GM08714 (cell line): Measurements from ENCODE around the gene EXOSC3.
"Not testable (repeated sequence)": the region's sequence is repeated elsewhere in the genome, so short reads cannot be mapped to it uniquely, and the experiment has no call there.

Source experiments
- H3K4me3 ChIP-seq: fragments of 200-500 bp; sonication (Bioruptor generic); 2 replicates; pipeline ENCODE4 v1.5.1; 2014; ENCODE audit warnings: mild to moderate bottlenecking, low read length, inconsistent platforms
- ZNF274 ChIP-seq: IDR thresholded peaks from 2 replicates; pipeline ENCODE4 v1.6.1; 2012; ENCODE audit warnings: mild to moderate bottlenecking, low read depth, low read length

The EXOSC3 gene

DNA sequence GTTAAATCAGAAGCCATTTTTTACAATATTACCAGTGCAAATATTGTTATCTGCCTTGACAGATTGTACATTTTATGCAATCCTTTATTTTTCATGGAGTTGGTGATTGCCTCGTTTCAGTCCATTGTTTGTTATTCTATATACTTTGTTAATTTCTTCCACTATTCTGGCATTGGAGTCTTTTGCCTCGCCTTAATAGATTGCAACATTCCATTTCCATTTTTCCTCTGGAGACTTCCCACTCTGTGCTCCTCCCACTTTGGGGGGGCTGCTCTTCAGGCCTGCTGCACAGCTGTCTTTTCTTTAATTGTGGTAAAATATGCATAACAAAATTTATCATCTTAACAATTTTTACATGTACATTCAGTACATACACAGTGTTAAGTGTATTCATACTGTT is 11.4 kb upstream of the EXOSC3 start:
- H3K4me3 ChIP-seq, result no peak overlapping the region
- no peak for TF ChIP-seq ZNF274

DNA sequence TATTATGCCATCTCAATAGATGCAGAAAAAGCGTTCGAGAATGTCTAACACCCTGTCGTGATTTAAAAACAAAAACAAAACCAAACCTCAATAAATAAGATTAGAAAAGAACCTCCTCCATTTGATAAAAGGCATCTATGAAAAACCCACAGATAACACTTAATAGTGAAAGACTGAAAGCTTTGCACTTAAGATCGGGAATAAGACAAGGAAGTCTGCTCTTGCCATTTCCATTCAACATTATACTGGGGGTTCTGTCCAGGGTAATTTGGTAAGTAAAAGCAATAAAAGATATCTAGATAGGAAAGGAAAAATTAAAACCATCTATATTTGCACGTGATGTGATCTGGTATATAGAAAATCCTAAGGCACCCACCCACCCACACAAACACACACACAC is 7.3 kb upstream of the EXOSC3 start:
- H3K4me3 ChIP-seq, result no peak overlapping the region
- no peak for TF ChIP-seq ZNF274

DNA sequence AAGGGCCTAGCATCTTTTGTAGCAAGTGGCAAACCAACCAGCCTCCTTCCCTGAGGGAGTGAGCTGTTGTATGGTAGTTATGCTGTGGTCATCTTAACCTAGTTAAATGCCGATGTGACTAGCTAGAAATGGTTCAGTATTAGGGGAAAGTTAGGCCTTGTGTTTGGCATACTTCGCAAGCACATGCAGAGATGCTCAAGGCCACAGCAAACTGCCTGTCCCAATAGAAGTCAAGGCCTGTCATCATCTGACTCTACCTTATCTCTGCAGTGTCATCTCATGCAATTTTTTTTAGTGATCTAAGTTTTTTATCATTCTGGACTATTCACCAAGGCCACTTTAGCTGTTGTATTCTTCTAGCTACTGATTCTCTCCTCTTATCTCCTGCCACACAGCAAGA is 5.2 kb upstream of the EXOSC3 start:
- TF ChIP-seq ZNF274, result no peak
- H3K4me3 ChIP-seq, result no peak overlapping the region

DNA sequence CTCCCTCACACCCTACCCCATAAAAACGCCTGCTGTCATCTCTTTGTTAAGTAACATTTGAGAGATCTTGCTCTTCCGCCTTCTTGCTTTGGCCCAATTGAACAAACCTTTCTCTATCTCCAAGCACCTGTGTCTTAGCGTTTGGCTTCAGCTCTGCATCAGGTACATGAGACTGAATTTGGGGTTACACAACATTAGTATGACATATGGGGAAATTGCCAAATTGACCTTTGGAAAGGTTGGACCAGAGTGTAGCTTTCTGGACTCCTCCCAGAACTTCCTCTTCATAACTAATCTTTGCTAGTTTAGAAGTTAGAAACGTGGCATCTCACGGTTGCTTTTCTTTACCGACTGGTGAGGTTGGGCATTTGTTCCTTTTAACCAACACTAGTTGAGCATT is 3.5 kb upstream of the EXOSC3 start:
- no peak for TF ChIP-seq ZNF274

DNA sequence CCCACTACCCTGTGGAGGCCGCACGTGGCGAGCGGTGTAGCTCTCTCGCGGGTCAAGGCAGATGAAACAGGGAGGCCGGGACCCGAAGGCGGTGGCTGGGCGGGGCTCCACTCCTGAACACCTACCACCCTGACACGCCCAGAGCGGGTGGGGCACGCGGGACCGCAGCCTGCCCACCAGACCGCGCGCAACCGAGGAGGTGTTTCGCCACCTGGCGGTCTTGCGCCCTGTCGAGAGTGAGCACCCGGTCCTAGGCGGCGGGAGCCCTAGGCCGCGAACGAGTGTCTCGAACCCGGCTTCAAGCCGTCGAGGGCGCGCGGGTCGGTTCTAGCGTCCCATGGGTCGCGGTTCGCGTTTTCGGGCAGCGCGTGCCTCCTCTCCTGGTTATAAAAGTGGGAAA is 2.2 kb upstream of the EXOSC3 start:
- TF ChIP-seq ZNF274, result no peak
- no peak overlapping the region for H3K4me3 ChIP-seq

More for the DNA sequence above, 3.5 kb upstream of the EXOSC3 start:
- H3K4me3 ChIP-seq, result no peak overlapping the region

DNA sequence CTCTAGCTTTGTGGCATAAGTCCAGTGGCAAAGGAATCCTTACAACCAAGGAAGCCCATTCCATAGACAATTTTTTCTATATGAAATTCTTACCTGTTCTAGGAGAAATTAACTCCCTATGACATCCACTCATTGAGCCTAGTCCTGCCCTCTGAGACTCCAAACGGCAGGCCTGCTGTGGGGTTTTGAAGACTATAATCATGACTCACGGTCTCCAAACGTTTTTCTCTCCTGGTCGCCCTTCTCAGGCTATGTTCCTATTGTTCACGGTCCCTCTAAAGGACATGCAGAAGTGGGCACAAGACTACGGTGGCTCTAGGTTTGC is 611 bp downstream of the EXOSC3 start:
- TF ChIP-seq ZNF274, result no peak
- H3K4me3 ChIP-seq, result peak overlapping the region; percentile 90

DNA sequence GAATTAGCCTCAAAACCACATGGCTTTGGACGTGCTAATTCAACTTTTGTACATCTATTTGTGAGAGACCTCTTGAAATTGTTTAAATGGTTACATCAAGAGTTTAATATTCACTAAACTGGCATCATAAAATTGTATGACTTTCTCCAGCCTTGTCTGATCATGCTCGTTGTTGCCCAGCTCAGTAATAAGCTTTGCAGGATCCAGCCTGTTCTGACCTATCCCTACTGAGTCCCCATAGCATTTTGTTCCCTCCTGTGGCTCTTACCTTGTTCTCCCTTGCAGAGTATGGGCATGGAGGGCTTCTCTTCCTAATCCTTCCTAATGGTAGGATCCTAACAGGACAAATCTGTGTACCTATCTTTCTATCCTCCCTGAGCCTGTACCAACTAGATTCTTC is 6.3 kb downstream of the EXOSC3 start:
- no peak overlapping the region for H3K4me3 ChIP-seq
- TF ChIP-seq ZNF274, result no peak

DNA sequence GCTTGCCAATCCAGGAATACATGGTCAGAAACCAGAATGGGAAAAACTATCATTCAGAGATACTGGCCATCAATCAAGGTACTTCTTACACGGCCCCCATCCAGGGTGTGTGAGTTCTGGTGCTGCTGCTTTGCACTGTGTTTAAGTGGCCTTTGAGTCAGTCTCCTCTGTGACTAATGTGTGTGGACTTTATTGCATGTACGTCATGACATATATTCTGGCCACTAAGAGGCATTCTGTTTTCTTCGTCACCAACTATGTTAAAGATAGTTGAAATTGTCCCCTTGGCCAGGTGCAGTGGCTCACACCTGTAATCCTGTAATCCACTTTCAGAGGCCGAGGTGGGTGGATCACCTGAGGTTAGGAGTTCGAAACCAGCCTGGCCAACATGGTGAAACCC is 8.5 kb downstream of the EXOSC3 start:
- TF ChIP-seq ZNF274, result no peak
- no peak overlapping the region for H3K4me3 ChIP-seq

DNA sequence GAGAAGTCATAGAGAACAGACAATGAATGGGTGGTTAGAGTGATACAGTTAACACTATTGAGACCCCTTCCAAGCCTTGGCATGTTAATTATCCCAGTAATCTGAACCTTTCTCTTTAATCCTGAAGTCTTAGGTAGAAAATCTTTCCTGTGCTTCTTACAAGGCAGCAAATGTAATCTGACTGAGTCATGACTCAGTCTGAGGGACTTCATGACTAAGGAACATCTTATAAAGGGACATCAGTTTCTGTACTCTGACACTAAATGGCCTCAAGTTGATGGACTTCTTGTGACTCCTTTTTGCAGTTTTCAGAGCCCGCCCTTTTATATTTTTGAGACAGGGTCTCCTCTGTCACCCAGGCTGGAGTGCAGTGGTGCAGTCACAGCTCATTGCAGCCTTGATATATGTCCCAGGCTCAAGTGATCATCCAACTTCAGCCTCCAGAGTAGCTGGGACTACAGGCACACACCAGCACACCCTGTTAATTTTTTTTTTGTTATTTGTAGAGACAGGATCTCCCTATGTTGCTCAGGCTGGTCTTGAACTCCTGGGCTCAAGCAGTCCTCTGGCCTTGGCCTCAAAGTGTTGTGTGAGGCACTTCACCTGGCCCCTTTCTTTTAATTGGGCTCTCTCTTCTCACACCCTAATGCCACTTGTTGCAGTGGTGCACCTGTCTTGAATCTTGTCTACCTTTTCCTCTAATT is 9.5 kb downstream of the EXOSC3 start:
- no peak for TF ChIP-seq ZNF274
- no peak overlapping the region for H3K4me3 ChIP-seq

DNA sequence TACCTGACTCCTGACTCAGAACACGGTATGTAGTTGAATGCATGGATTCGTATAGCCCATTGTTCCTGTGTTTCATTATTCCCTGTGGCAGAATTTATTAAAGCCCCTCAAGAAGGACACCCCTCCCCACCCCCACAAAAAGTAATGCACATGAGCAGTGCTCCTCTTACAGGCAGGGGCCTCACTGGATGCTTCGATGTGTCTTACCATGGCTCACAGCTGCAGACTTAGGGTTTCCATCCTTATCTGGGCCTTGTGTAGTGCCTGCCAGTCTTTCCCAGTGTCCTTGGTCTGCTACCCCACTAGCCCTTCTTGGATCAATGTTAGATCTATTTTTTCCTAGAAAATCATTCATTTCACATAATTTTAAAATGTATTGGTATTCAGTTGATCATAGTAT is 14.9 kb downstream of the EXOSC3 start:
- TF ChIP-seq ZNF274, result no peak
- H3K4me3 ChIP-seq, result no peak overlapping the region

DNA sequence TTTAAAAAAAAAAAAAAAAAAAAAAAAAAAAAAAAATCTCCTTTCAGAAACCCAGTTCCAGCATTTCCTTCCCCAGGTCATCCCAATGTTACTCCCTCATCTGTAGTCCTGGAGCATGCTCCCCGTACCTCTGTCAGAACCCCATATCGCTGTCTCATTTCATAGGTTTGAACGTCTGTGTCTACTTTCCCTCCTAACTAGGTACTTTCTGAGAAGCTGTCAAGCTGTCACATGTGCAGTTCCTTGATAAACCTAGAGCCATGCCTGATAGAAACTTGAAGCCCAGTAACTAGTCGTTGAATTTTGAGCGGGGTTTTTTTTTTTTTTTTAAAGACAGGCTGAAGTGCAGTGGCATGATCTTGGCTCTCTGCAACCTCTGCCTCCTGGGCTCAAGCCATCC is 15.6 kb downstream of the EXOSC3 start:
- no peak for TF ChIP-seq ZNF274
- H3K4me3 ChIP-seq, result no peak overlapping the region

DNA sequence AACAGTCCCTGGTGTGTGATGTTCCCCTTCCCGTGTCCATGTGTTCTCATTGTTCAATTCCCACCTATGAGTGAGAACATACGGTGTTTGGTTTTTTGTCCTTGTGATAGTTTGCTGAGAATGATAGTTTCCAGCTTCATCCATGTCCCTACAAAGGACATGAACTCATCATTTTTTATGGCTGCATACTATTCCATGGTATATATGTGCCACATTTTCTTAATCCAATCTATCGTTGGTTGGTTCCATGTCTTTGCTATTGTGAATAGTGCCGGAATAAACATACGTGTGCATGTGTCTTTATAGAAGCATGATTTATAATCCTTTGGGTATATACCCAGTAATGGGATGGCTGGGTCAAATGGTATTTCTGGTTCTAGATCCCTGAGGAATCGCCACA is 19.6 kb downstream of the EXOSC3 start:
- H3K4me3 ChIP-seq, result not testable (repeated sequence)

DNA sequence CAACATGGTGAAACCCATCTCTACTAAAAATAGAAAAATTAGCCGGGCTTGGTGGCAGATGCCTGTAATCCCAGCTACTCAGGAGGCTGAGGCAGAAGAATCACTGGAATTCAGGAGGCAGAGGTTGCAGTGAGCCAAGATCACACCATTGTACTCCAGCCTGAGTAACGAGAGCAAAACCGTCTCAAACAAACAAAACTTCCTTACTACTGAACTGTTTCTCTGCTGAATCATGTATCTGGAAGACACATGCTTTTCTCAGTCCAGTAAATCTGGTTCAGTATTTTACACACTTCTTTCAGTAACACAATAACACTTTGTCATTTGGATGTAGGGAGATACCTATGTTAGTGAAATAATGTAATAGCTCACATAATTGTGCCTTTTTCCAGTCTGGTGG is 23.4 kb downstream of the EXOSC3 start:
- no peak overlapping the region for H3K4me3 ChIP-seq
- no peak for TF ChIP-seq ZNF274

DNA sequence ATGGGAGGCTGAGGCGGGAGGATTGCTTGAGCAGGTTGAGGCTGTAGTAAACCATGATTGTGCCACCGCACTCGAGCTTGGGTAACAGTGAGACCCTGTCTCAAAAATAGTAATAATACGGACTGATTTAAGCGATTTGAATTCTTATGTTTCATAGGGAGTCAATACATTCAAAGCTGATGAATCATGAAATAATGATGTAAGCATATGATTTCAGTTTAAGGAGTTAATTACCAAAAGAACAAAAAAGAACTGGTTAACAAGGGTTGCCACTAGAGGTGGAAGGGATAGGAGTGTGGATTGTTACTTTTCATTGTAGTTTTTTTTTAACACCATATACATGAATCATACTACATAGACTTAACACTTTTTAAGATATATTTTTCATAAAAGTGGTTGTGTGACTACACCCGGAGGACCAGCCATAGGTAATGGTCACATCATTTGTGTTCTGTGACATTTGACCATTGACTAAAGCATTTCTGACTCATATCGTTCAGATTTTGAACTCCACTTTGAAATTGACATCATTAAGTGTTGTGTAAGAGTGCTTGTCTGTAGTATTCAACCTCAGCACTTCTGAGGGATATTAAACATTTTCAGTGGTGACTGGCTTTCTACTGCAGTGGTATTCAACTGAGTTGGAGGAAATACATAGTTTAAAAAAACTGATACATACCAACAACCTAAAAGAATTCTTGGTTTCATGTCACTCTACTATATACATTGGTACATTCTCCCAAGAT is 24.3 kb downstream of the EXOSC3 start:
- no peak overlapping the region for H3K4me3 ChIP-seq
- no peak for TF ChIP-seq ZNF274

DNA sequence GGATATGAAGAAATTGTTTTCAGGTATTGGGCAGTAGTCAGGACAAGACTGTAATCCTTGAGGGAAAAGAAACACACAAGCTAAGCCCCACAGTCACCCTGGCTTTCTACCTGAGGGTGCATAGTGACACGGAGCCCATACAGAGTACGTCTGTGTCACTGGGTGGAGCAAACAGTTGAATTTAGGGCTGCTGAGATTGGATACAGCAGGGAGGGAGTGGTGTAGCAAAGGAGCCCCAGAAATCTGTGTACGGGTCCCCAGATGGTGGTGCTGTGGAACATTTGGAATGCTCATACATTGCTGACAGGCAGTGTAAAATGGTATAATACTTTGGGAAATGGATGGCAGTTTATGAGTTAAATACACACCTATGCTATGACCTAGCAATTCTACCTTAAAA is 26.1 kb downstream of the EXOSC3 start:
- no peak for TF ChIP-seq ZNF274
- H3K4me3 ChIP-seq, result no peak overlapping the region
